Small intestine (tissue), 7 donors: ENCODE data around the gene PTPRG. TPM values are rescaled to one million over a fixed set of nuclear protein-coding genes. Genes with fewer than 3 reads are reported as not detected.
A peak's percentile ranks its signal among the peaks of the same experiment; 100 is the strongest.

Experiments
- DNase-seq, 2 donors: peaks; one replicate each; pipeline versions ENCODE4 v3.0.0 to v3.0.0-alpha.2; 2013
- FAIRE-seq: peaks from 2 replicates; lab custom pipeline; 2012; peaks lifted over from hg19 to GRCh38; lab: Jason Lieb, UNC
- H3K27ac ChIP-seq, 3 donors: one replicate each; pipeline ENCODE4 v1.5.1; 2013; ENCODE audit warnings: low read length in 2 of 3, mild to moderate bottlenecking in 2 of 3, control low read depth in 1 of 3, inconsistent platforms in 1 of 3, low read depth in 1 of 3, moderate library complexity in 1 of 3
- H3K27me3 ChIP-seq, 3 donors: one replicate each; pipeline ENCODE4 v1.6.1; 2013; ENCODE audit warnings: low read length in 3 of 3, inconsistent platforms in 1 of 3; ENCODE audit not compliant: control insufficient read depth in 3 of 3, insufficient read depth in 3 of 3
- H3K36me3 ChIP-seq, 3 donors: one replicate each; pipeline ENCODE4 v1.6.1; 2013; ENCODE audit warnings: low read length in 3 of 3, inconsistent platforms in 1 of 3, low read depth in 1 of 3, mild to moderate bottlenecking in 1 of 3, moderate library complexity in 1 of 3; ENCODE audit not compliant: control insufficient read depth in 3 of 3, insufficient read depth in 2 of 3
- H3K4me1 ChIP-seq, 3 donors: one replicate each; pipeline ENCODE4 v1.6.1; 2013; ENCODE audit warnings: low read length in 2 of 3, inconsistent platforms in 1 of 3, low read depth in 1 of 3, mild to moderate bottlenecking in 1 of 3, moderate library complexity in 1 of 3; ENCODE audit not compliant: control insufficient read depth in 3 of 3, insufficient read depth in 2 of 3
- H3K4me3 ChIP-seq, 3 donors: one replicate each; pipeline ENCODE4 v1.5.1; 2013; ENCODE audit warnings: low read length in 3 of 3, control low read depth in 1 of 3, inconsistent platforms in 1 of 3, low read depth in 1 of 3, mild to moderate bottlenecking in 1 of 3, moderate library complexity in 1 of 3
- H3K9me3 ChIP-seq, 2 donors: one replicate each; pipeline ENCODE4 v1.6.1; 2013; ENCODE audit warnings: low read depth in 1 of 2, low read length in 1 of 2; ENCODE audit not compliant: control insufficient read depth in 2 of 2, insufficient read depth in 1 of 2
- WGBS, 3 donors: extraction: QIAGEN DNeasy Blood & Tissue Kit; methylation state at CpG; one replicate each; pipeline ENCODE4 v1.1.7; 2013; 5-methylcytosine and 5-hydroxymethylcytosine counted together
- polyA plus RNA-seq, 4 donors: library from polyadenylated mRNA; stranded (reverse) in 3 of 4; unstranded in 1 of 4; fragments of 200-250 nt in 3 of 4; fragments of 120-200 nt in 1 of 4; gene quantifications; one replicate each; pipeline versions ENCODE4 v1.2.1 to v1.2.3, GENCODE V29; 2013
- donor health status: healthy with polysubstance abuse.
- donor health status: control.
- donor health status: control.
- donor health status: Bipolar disorder and iron deficiency.
- donor health status: healthy.

The PTPRG gene
- polyA plus RNA-seq, 4 donors, result 0.81 to 18.3 (median 5.6) TPM

DNA sequence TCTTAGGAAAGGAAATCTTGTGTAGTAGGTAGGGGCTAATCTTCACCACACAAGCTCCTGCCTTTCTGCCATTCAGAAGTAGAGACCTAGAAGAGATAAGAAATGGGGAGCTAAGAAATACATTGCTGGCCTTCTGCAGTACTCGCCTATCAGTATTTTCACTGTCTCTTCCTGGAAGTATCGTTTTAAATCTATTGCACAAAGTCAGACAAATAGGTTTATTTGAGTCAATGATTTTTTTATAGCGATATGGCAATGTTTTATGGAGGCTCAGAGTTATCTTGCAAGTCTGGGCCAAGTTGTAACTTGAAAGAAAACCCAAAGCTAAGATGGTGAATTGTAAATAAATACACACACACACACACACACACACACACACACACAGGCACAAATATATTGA is 103.8 kb downstream of the PTPRG start:
- H3K27ac ChIP-seq, result no peak overlapping the region
- WGBS, 3 donors, result 19 to 65% (median 25%) methylated on average over 3 of the region's 3 CpGs
- no peak overlapping the region for H3K4me3 ChIP-seq
- no peaks in the 10 kb centered on the region for H3K27me3 ChIP-seq
- no peaks in the 10 kb centered on the region for H3K9me3 ChIP-seq
- no peak for FAIRE-seq
- H3K36me3 ChIP-seq, result no peaks in the 10 kb centered on the region
- H3K4me1 ChIP-seq, result peaks cover 0 to 6% (median 2%) of the 10 kb centered on the region in 3 donors
- DNase-seq, result no peak

DNA sequence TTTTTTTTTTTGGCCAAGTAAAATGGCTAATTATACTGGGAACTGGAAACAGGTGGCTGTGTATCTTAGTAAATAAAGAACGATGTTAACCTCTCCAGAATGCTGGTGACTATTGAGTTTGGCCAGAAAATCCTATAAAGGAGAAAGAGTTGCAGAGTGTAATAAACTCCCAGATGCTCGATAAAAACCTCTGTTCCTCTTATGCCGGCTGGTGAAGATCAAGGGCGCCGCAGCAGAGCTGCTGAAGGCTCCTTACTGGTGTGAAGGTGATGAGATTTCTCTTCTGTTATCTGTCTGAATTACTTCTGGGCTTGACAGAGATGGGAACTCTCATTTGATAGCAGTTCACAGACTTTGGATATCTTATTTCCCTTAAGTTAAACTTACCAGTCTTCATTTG is 104.6 kb downstream of the PTPRG start:
- H3K27me3 ChIP-seq, result no peaks in the 10 kb centered on the region
- H3K4me1 ChIP-seq, result peaks cover 0 to 6% (median 2%) of the 10 kb centered on the region in 3 donors
- H3K9me3 ChIP-seq, result no peaks in the 10 kb centered on the region
- DNase-seq (no peak), FAIRE-seq (no peak)
- WGBS, 3 donors, result 74 to 78% (median 77%) methylated on average over 5 of the region's 5 CpGs
- H3K36me3 ChIP-seq, result no peaks in the 10 kb centered on the region
- H3K27ac ChIP-seq, result no peak overlapping the region
- H3K4me3 ChIP-seq, result no peak overlapping the region

DNA sequence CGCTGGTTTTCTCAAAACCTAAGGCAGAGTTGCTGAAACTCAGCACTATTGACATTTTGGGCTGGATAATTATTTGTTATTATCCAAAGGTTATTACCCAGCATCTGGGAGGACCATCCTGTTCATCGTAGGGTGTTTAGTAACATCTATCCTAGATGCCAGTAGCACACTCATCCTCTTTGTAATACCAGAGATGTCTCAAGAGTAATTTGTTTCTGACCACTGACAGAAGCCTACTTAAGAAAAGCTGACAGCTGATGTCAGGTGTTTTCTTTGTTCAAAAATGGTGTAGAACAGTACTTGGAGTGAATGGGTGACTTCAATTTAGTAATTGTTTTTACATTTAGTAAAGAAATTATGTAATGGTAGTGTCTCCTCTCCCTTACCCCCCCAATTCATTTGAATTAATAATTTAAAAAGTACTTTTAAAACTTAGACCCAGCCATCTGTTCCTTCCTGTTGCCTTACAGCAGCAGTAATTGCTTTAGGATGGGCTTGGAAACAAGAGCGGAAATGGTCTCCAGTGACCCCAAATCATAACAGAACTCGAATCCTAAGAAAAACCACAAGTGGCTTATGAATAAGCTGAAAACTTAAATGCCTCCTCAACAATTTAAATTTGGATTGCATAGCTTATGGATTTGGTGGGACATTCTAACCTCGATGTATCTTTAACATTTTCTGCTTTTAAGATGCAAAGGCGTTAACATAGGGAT is 105.4 kb downstream of the PTPRG start:
- Histone ChIP-seq H3K27me3 (no peaks in the 10 kb centered on the region), H3K9me3 (no peaks in the 10 kb centered on the region), H3K27ac (no peak overlapping the region), H3K36me3 (no peaks in the 10 kb centered on the region), H3K4me3 (no peak overlapping the region), H3K4me1 (peaks cover 0 to 6% (median 2%) of the 10 kb centered on the region in 3 donors)
- DNase-seq (no peak), FAIRE-seq (no peak)
- 71 to 77% (median 76%) methylated on average over 6 of the region's 6 CpGs for WGBS, 3 donors

DNA sequence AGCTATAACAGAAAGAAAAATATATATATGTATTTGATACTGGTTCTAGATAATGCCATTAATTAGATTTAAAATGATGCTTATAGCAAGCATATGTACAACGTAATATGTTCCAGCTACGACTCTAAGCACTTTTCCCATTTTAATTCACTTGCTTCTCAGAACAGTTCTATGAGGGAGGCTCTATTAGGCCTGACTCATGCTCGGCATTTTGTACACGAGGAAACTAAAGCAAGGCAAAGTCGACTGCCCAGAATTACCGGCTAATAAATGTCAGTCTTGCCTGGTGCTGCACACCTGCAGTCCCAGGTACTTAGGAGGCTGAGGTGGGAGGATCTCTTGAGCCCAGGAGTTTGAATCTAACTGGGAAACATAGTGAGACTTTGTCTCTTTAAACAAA is 106.0 kb downstream of the PTPRG start:
- peak; percentile 38 to 85 for DNase-seq

DNA sequence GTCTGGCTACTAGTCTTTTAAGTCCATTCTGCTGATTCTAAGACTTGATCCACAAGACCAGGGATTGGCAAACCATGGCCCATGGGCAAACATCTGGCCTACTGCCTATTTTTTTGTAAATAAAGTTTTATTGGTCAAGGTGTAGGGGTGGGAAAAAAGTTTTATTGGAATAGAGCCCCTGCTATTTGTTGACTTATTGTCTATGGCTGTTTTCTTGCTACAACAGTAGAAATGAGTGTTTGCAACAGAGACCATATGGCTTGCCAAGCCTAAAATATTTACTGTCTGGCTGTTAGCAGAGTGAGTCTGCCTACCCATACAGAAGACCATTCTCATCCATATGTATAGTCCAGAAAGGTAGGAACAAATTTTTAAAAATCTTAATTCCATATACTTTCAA is 106.4 kb downstream of the PTPRG start:
- Histone ChIP-seq H3K4me1 (peaks cover 0 to 6% (median 2%) of the 10 kb centered on the region in 3 donors), H3K4me3 (no peak overlapping the region), H3K9me3 (no peaks in the 10 kb centered on the region), H3K27ac (no peak overlapping the region), H3K27me3 (no peaks in the 10 kb centered on the region), H3K36me3 (no peaks in the 10 kb centered on the region)
- no peak for FAIRE-seq
- no peak for DNase-seq

More for the DNA sequence above, 106.0 kb downstream of the PTPRG start:
- Histone ChIP-seq H3K4me3 (no peak overlapping the region), H3K27ac (no peak overlapping the region), H3K27me3 (no peaks in the 10 kb centered on the region), H3K9me3 (no peaks in the 10 kb centered on the region), H3K4me1 (peaks cover 0 to 6% (median 2%) of the 10 kb centered on the region in 3 donors), H3K36me3 (no peaks in the 10 kb centered on the region)
- FAIRE-seq, result no peak
- WGBS, 3 donors, result 30 to 65% (median 45%) methylated on average over 6 of the region's 6 CpGs

DNA sequence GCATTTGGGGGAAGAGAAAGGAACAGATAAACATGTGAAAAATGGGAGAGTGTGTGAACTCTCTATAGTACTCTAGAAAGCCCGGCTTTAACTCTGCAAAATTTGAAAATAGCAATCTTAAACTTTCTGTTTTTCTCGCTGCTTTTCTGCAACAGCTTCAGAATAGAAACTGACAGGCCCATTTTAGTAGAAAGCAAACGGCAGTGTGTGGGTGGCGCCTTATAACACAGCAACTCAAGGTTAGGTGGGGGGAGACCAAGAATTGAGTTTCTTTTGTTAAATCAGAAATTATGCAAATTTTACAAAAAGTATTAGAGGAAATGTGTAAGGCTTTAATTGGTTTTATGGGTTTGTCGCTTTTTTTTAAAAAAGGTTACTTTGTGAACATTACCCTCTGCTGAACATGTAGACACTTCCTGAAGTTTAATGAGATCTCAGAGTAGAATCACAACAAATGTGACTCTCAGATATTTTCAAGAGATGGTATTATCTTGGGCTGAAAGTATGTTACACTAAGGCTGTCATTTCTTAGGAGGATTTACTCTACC is 107.0 kb downstream of the PTPRG start:
- DNase-seq (no peak), FAIRE-seq (no peak)
- no peak overlapping the region for H3K4me3 ChIP-seq
- H3K27me3 ChIP-seq, result no peaks in the 10 kb centered on the region
- H3K4me1 ChIP-seq, result peaks cover 0 to 6% (median 2%) of the 10 kb centered on the region in 3 donors
- WGBS, 3 donors, result 67 to 75% (median 71%) methylated on average over 5 of the region's 5 CpGs
- H3K9me3 ChIP-seq, result no peaks in the 10 kb centered on the region
- no peaks in the 10 kb centered on the region for H3K36me3 ChIP-seq
- H3K27ac ChIP-seq, result no peak overlapping the region

DNA sequence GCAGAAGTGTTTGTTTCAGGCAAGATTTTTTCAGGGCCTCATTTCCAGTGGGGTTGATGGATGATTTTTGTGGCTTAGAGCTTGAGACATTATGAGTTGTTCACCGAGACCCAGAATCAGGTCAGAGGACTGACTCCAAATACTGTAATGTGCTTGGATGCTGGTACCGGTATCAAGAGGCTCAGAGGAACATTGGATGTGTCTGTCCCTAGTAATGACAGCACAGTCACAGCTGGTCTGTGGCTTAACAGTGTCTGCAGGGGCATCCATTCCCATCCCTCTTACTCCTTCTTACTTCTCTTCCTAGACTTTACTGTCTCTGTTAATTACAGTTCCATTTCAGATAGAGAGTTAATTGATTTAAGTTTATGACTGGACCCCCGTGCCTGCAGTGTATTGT is 107.8 kb downstream of the PTPRG start:
- no peak for FAIRE-seq
- 60 to 68% (median 61%) methylated on average over 3 of the region's 3 CpGs for WGBS, 3 donors

DNA sequence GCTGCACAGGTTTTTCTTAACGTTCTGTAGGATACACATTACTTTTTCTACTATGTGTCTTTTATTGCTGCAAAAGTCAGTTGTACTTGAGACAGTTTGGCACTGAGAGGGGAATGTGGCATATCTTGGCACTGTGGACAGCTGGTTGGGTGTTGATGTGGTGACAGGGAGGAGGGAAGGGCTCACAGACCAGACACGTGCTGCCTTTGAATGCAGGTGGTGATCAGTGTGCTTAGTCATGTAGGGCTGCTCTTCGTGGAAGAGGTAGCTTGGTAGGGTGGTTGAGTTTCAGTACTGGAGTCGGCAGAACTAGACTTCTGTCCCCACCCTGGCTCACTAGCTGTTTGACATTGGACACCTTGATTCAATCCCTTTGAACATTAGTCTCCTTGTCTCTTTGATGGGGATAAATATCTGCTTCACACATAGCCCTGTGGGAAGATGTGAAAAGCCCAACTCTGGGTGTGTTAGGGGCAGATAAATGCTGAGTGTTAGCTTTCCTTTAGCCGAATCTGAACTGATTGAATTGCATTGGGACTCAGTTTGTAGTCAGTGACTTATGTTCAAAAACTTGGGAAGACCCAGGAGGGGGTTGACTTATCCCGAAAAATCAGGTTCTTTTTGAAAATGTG is 108.4 kb downstream of the PTPRG start:
- Histone ChIP-seq H3K27me3 (no peaks in the 10 kb centered on the region), H3K36me3 (no peaks in the 10 kb centered on the region), H3K4me1 (peaks cover 0 to 6% (median 0%) of the 10 kb centered on the region in 3 donors), H3K27ac (no peak overlapping the region), H3K9me3 (no peaks in the 10 kb centered on the region), H3K4me3 (no peak overlapping the region)
- no peak for FAIRE-seq
- WGBS, 3 donors, result 33 to 61% (median 36%) methylated on average over 6 of the region's 6 CpGs
- DNase-seq, result peak in 1 of 2 donors; percentile 47

More for the DNA sequence above, 107.8 kb downstream of the PTPRG start:
- Histone ChIP-seq H3K27ac (no peak overlapping the region), H3K4me3 (no peak overlapping the region), H3K9me3 (no peaks in the 10 kb centered on the region), H3K4me1 (peaks cover 0 to 6% (median under 1%) of the 10 kb centered on the region in 3 donors), H3K36me3 (no peaks in the 10 kb centered on the region), H3K27me3 (no peaks in the 10 kb centered on the region)
- DNase-seq, result no peak
